ENCODE results near the gene DBI. TPM values are rescaled to one million over a fixed set of nuclear protein-coding genes. Genes with fewer than 3 reads are reported as not detected.

DBI gene
- total and polyA plus RNA-seq, 4 donors, result 129 to 633 (median 344) TPM

- WGBS, 2 donors, result 57 to 82% methylated on average over 2 of the region's 2 CpGs
- Histone ChIP-seq H3K9me3 (ENCODE audit: control insufficient read depth in 4 of 4, insufficient read depth in 3 of 4, low read length in 3 of 4) (no peaks in the 10 kb centered on the region), H3K4me3 (no peak overlapping the region), H3K27me3 (ENCODE audit: control insufficient read depth in 3 of 3, insufficient read depth in 3 of 3, low read length in 2 of 3) (no peaks in the 10 kb centered on the region), H3K36me3 (ENCODE audit: control insufficient read depth in 4 of 4, insufficient read depth in 4 of 4, low read length in 4 of 4) (peaks cover 0 to 7% (median under 1%) of the 10 kb centered on the region in 4 donors), H3K27ac (ENCODE audit: low read depth in 1 of 2, low read length in 1 of 2) (no peak overlapping the region), H3K4me1 (ENCODE audit: control insufficient read depth in 5 of 5, insufficient read depth in 5 of 5, low read length in 5 of 5) (no peaks in the 10 kb centered on the region), H3K9ac (ENCODE audit: insufficient read depth in 1 of 2, low read length in 2 of 2) (no peak overlapping the region)
- TF ChIP-seq CTCF (IDR thresholded peaks at IDR 0.05; ENCODE audit: control extremely low read depth, extremely low read depth), result no peak
- ATAC-seq (ENCODE audit: insufficient read depth, low FRiP score) (no peak), DNase-seq (no peak)
Measured at GRCh38 chr2:119338272-119338671, 28.5 kb upstream of the DBI start.

DNA sequence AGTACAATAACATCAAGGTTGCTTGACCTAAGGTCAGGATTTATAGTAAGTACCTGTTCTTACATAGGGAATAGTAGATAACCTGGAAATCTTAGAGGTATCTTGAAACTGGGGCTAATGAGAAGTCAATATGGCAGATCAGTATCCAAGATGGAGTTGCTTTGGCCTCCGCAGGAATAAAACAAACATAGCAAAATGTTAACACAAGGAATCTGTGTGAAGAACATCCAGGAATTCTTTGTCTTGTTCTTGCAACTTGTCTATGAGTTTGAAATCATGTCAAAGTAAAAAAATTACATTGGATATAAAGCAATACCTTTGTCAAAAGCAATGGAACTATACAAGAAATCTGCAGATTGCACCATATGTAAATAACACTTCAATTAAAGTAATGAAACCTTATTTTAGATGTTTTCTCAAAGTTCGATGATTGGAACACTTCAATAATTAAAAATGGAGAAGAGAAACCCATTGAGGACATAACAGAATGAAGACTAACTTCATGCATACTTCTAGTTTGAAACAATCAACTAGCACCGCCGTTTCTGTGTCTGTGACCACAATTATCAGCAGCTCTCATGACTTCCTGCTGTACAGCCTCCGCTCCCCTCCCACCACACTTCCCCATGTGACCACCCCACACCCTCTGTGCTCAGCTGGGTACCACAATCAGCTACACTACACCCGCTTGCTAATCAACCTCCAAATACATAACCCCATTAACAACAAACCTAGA, 27.8 kb upstream of the DBI start:
- no peak overlapping the region for H3K27ac ChIP-seq (ENCODE audit: low read depth in 1 of 2, low read length in 1 of 2)
- DNase-seq (no peak), ATAC-seq (ENCODE audit: insufficient read depth, low FRiP score) (peak; percentile 19)
- no peaks in the 10 kb centered on the region for H3K9me3 ChIP-seq (ENCODE audit: control insufficient read depth in 4 of 4, insufficient read depth in 3 of 4, low read length in 3 of 4)
- 37 to 64% methylated on average over 6 of the region's 6 CpGs for WGBS, 2 donors
- H3K4me1 ChIP-seq (ENCODE audit: control insufficient read depth in 5 of 5, insufficient read depth in 5 of 5, low read length in 5 of 5), result no peaks in the 10 kb centered on the region
- H3K36me3 ChIP-seq (ENCODE audit: control insufficient read depth in 4 of 4, insufficient read depth in 4 of 4, low read length in 4 of 4), result peaks cover 0 to 7% (median under 1%) of the 10 kb centered on the region in 4 donors
- no peak overlapping the region for H3K9ac ChIP-seq (ENCODE audit: insufficient read depth in 1 of 2, low read length in 2 of 2)
- H3K27me3 ChIP-seq (ENCODE audit: control insufficient read depth in 3 of 3, insufficient read depth in 3 of 3, low read length in 2 of 3), result no peaks in the 10 kb centered on the region
- TF ChIP-seq CTCF (IDR thresholded peaks at IDR 0.05; ENCODE audit: control extremely low read depth, extremely low read depth), result no peak
- no peak overlapping the region for H3K4me3 ChIP-seq

- DNase-seq (no peak), ATAC-seq (ENCODE audit: insufficient read depth, low FRiP score) (no peak)
- TF ChIP-seq CTCF (IDR thresholded peaks at IDR 0.05; ENCODE audit: control extremely low read depth, extremely low read depth), result no peak
- H3K9me3 ChIP-seq (ENCODE audit: control insufficient read depth in 4 of 4, insufficient read depth in 3 of 4, low read length in 3 of 4), result no peaks in the 10 kb centered on the region
- no peaks in the 10 kb centered on the region for H3K4me1 ChIP-seq (ENCODE audit: control insufficient read depth in 5 of 5, insufficient read depth in 5 of 5, low read length in 5 of 5)
- H3K4me3 ChIP-seq, result no peak overlapping the region
- WGBS, 2 donors, result 89 to 93% methylated on average over 7 of the region's 7 CpGs
- no peak overlapping the region for H3K27ac ChIP-seq (ENCODE audit: low read depth in 1 of 2, low read length in 1 of 2)
- H3K27me3 ChIP-seq (ENCODE audit: control insufficient read depth in 3 of 3, insufficient read depth in 3 of 3, low read length in 2 of 3), result no peaks in the 10 kb centered on the region
- peaks cover 0 to 7% (median under 1%) of the 10 kb centered on the region in 4 donors for H3K36me3 ChIP-seq (ENCODE audit: control insufficient read depth in 4 of 4, insufficient read depth in 4 of 4, low read length in 4 of 4)
- H3K9ac ChIP-seq (ENCODE audit: insufficient read depth in 1 of 2, low read length in 2 of 2), result no peak overlapping the region
Measured at GRCh38 chr2:119339562-119339923, 27.2 kb upstream of the DBI start.

GRCh38 chr2:119341684-119342083, 25.1 kb upstream of the DBI start:
- ATAC-seq (ENCODE audit: insufficient read depth, low FRiP score), result no peak
- TF ChIP-seq CTCF (IDR thresholded peaks at IDR 0.05; ENCODE audit: control extremely low read depth, extremely low read depth), result no peak

More at GRCh38 chr2:119341684-119342083, 25.1 kb upstream of the DBI start:
- no peak overlapping the region for H3K4me3 ChIP-seq
- H3K9ac ChIP-seq (ENCODE audit: insufficient read depth in 1 of 2, low read length in 2 of 2), result no peak overlapping the region
- no peaks in the 10 kb centered on the region for H3K9me3 ChIP-seq (ENCODE audit: control insufficient read depth in 4 of 4, insufficient read depth in 3 of 4, low read length in 3 of 4)
- peaks cover 0 to 7% (median under 1%) of the 10 kb centered on the region in 4 donors for H3K36me3 ChIP-seq (ENCODE audit: control insufficient read depth in 4 of 4, insufficient read depth in 4 of 4, low read length in 4 of 4)
- no peaks in the 10 kb centered on the region for H3K27me3 ChIP-seq (ENCODE audit: control insufficient read depth in 3 of 3, insufficient read depth in 3 of 3, low read length in 2 of 3)
- no peak overlapping the region for H3K27ac ChIP-seq (ENCODE audit: low read depth in 1 of 2, low read length in 1 of 2)
- no peak for DNase-seq
- WGBS, 2 donors, result 89 to 90% methylated on average over 2 of the region's 2 CpGs
- no peaks in the 10 kb centered on the region for H3K4me1 ChIP-seq (ENCODE audit: control insufficient read depth in 5 of 5, insufficient read depth in 5 of 5, low read length in 5 of 5)
